DMS 273 (cell line): ENCODE measurements around the gene GPR137.
A peak's percentile ranks its signal among the peaks of the same experiment; 100 is the strongest.

Experiments
- DNase-seq: peaks from one replicate; lab custom pipeline; 2025; ENCODE audit not compliant: unreplicated experiment; lab: John Stamatoyannopoulos, UW

GPR137 gene

GRCh38 chr11:64284048-64284961 lies 1.3 kb upstream of the GPR137 start, which contains the start of gene BAD:
Gene BAD (minus strand): TSS chr11:64284665. CDS start chr11:64284368, 297 bp downstream.
- DNase-seq: peak; percentile 96

- DNase-seq: peak; percentile 78
These were observed 495 bp downstream of the GPR137 start for GRCh38 chr11:64285885-64286800.

GRCh38 chr11:64286801-64287159 lies 1.1 kb downstream of the GPR137 start:
- DNase-seq: no peak

- DNase-seq: no peak
These were observed 2.2 kb downstream of the GPR137 start for GRCh38 chr11:64287676-64288352.

- no peak for DNase-seq
These were observed 2.7 kb downstream of the GPR137 start for GRCh38 chr11:64288353-64288750.

GRCh38 chr11:64289002-64289564 lies 3.4 kb downstream of the GPR137 start:
- no peak for DNase-seq

- DNase-seq: no peak
These were observed 5.0 kb downstream of the GPR137 start for GRCh38 chr11:64290352-64291261.

- DNase-seq: no peak
These were observed 5.7 kb downstream of the GPR137 start, which contains the start of gene KCNK4 for GRCh38 chr11:64291262-64291751. Gene KCNK4 (plus strand): TSS chr11:64291302. CDS start chr11:64293019, 1,717 bp downstream.

- no peak for DNase-seq
These were observed 6.3 kb downstream of the GPR137 start for GRCh38 chr11:64291752-64292459.

GRCh38 chr11:64292460-64293254 lies 7.0 kb downstream of the GPR137 start:
- no peak for DNase-seq

GRCh38 chr11:64294774-64295173 lies 9.1 kb downstream of the GPR137 start:
- no peak for DNase-seq

- DNase-seq: no peak
These were observed 10.1 kb downstream of the GPR137 start for GRCh38 chr11:64295760-64296159.

- DNase-seq: no peak
These were observed 10.6 kb downstream of the GPR137 start for GRCh38 chr11:64296236-64296635.

GRCh38 chr11:64296830-64297698 lies 11.4 kb downstream of the GPR137 start:
- no peak for DNase-seq

GRCh38 chr11:64297699-64298358 lies 12.2 kb downstream of the GPR137 start:
- DNase-seq: peak; percentile 37
